Measurements from ENCODE around the gene MEPE. TPM values are rescaled to one million over a fixed set of nuclear protein-coding genes. Genes with fewer than 3 reads are reported as not detected.
A peak's percentile ranks its signal among the peaks of the same experiment; 100 is the strongest.

Gene MEPE, protein sequence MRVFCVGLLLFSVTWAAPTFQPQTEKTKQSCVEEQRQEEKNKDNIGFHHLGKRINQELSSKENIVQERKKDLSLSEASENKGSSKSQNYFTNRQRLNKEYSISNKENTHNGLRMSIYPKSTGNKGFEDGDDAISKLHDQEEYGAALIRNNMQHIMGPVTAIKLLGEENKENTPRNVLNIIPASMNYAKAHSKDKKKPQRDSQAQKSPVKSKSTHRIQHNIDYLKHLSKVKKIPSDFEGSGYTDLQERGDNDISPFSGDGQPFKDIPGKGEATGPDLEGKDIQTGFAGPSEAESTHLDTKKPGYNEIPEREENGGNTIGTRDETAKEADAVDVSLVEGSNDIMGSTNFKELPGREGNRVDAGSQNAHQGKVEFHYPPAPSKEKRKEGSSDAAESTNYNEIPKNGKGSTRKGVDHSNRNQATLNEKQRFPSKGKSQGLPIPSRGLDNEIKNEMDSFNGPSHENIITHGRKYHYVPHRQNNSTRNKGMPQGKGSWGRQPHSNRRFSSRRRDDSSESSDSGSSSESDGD
- total RNA-seq (1 to 10 TPM in 1 of 2 donors, under 1 TPM in 1; 0.06 to 1.4 TPM), polyA plus RNA-seq (ENCODE audit: insufficient read length in 2 of 2) (under 1 TPM in 1 of 2 donors, not detected in 1; 0.21 TPM)
- long read RNA-seq, donor 1, result 0 reads
- long read RNA-seq, donor 2, result 0 reads
- long read RNA-seq, donor 3, result 0 reads
- long read RNA-seq, donor 4, result 0 reads

DNA sequence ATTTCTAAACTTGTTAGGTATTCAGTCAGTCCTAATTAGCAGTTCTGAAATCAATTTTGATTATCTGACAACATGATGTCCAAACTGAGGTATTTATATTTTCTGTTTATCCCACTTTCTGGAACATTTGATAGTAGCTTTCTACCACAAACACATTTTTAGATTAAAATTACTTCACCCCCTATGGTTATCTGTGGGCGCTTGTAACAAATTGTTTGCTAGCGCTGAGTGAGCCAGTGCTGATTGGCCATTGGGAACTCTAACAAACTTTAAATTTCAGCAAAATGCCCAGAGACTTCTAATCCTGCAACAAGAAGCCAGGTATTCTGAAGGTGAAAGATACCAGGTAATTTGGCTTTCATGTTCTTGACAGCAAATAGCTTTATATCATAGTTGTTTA lies at the start of gene MEPE:
Gene MEPE (plus strand): TSS at position 301 of the 400 bp plus-strand sequence. CDS start 1,746 bp downstream, outside the sequence.
- Histone ChIP-seq H3K27ac (ENCODE audit: low read depth, low read length) (no peak within 1 kb of the TSS), H3K27me3 (ENCODE audit: control insufficient read depth, insufficient read depth, low read length) (no peaks in the 10 kb centered on the region), H3K9me3 (ENCODE audit: control insufficient read depth, insufficient read depth, low read length) (no peaks in the 10 kb centered on the region), H3K36me3 (ENCODE audit: control insufficient read depth, insufficient read depth, low read length) (no peaks in the 10 kb centered on the region), H3K4me3 (ENCODE audit: low read depth, low read length) (no peak within 1 kb of the TSS), H3K4me1 (ENCODE audit: control insufficient read depth, insufficient read depth, low read length) (no peaks in the 10 kb centered on the region)
- WGBS (ENCODE audit: insufficient coverage), result no CpG with 5 or more reads among the region's 2 CpGs
- DNase-seq (ENCODE audit: low read depth in 4 of 6, low spot score in 6 of 6), result no peak

GRCh38 chr4:87783781-87784180 lies 49.0 kb upstream of the MEPE start:
- no peak for DNase-seq (ENCODE audit: low read depth in 4 of 6, low spot score in 6 of 6)
- H3K9me3 ChIP-seq (ENCODE audit: control insufficient read depth, insufficient read depth, low read length), result no peaks in the 10 kb centered on the region
- H3K4me1 ChIP-seq (ENCODE audit: control insufficient read depth, insufficient read depth, low read length), result no peaks in the 10 kb centered on the region
- no peaks in the 10 kb centered on the region for H3K27me3 ChIP-seq (ENCODE audit: control insufficient read depth, insufficient read depth, low read length)
- WGBS (ENCODE audit: insufficient coverage), result no CpG with 5 or more reads among the region's 2 CpGs
- H3K4me3 ChIP-seq (ENCODE audit: low read depth, low read length), result no peak overlapping the region
- H3K36me3 ChIP-seq (ENCODE audit: control insufficient read depth, insufficient read depth, low read length), result no peaks in the 10 kb centered on the region
- H3K27ac ChIP-seq (ENCODE audit: low read depth, low read length), result no peak overlapping the region

- WGBS (ENCODE audit: insufficient coverage), result 92% methylated on average over 13 of the region's 15 CpGs
- Histone ChIP-seq H3K4me1 (ENCODE audit: control insufficient read depth, insufficient read depth, low read length) (no peaks in the 10 kb centered on the region), H3K9me3 (ENCODE audit: control insufficient read depth, insufficient read depth, low read length) (no peaks in the 10 kb centered on the region), H3K27ac (ENCODE audit: low read depth, low read length) (no peak overlapping the region), H3K4me3 (ENCODE audit: low read depth, low read length) (no peak overlapping the region), H3K36me3 (ENCODE audit: control insufficient read depth, insufficient read depth, low read length) (no peaks in the 10 kb centered on the region), H3K27me3 (ENCODE audit: control insufficient read depth, insufficient read depth, low read length) (no peaks in the 10 kb centered on the region)
- peak in 1 of 6 donors; percentile 21 for DNase-seq (ENCODE audit: low read depth in 4 of 6, low spot score in 6 of 6)
Measured at GRCh38 chr4:87785731-87786509, 46.8 kb upstream of the MEPE start.

DNA sequence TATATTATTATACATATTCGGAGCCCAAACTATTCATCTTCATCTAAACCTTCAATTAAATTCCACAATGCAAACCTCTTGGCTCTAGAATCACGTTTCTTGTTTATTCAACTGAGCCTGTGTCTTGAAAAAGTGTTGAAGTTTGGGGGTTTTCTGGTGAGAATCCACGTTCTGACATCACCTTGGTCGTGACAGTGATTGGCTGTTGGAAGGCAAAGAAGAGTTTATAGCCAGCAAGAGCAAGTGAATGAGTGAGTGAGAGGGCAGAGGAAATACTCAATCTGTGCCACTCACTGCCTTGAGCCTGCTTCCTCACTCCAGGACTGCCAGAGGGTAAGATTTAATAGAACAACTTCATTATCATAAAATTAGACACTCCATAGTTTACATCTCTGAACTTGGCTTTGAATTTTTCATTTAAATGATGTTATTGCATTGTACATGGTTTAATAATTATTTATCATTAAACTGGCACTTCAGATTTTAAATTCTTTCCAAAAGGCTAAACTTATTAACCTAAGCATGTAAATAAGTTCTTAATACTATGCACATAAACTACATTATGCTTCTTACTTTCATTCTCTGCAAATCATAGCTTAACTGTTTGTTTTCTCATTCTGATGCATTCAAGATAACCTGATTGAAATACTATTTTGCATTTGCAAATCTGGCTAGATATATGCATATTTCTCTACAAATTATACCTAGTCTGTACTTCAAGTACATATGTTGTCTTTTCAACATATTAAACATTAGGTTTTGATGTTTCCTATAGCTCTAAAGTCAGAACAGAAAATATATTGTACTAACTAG lies 33.3 kb upstream of the MEPE start, which contains the start of gene IBSP:
Gene IBSP (plus strand): TSS at position 254 of the 813 bp plus-strand sequence. CDS start 2,808 bp downstream, outside the sequence.
- Histone ChIP-seq H3K27me3 (ENCODE audit: control insufficient read depth, insufficient read depth, low read length) (no peaks in the 10 kb centered on the region), H3K4me3 (ENCODE audit: low read depth, low read length) (no peak within 1 kb of the TSS), H3K9me3 (ENCODE audit: control insufficient read depth, insufficient read depth, low read length) (no peaks in the 10 kb centered on the region), H3K27ac (ENCODE audit: low read depth, low read length) (no peak within 1 kb of the TSS), H3K36me3 (ENCODE audit: control insufficient read depth, insufficient read depth, low read length) (no peaks in the 10 kb centered on the region), H3K4me1 (ENCODE audit: control insufficient read depth, insufficient read depth, low read length) (no peaks in the 10 kb centered on the region)
- WGBS (ENCODE audit: insufficient coverage), result 59% methylated on average over 2 of the region's 4 CpGs
- DNase-seq (ENCODE audit: low read depth in 4 of 6, low spot score in 6 of 6), result peak in 1 of 6 donors; percentile 72

- Histone ChIP-seq H3K4me1 (ENCODE audit: control insufficient read depth, insufficient read depth, low read length) (no peaks in the 10 kb centered on the region), H3K36me3 (ENCODE audit: control insufficient read depth, insufficient read depth, low read length) (no peaks in the 10 kb centered on the region), H3K27me3 (ENCODE audit: control insufficient read depth, insufficient read depth, low read length) (no peaks in the 10 kb centered on the region), H3K4me3 (ENCODE audit: low read depth, low read length) (no peak overlapping the region), H3K27ac (ENCODE audit: low read depth, low read length) (no peak overlapping the region), H3K9me3 (ENCODE audit: control insufficient read depth, insufficient read depth, low read length) (no peaks in the 10 kb centered on the region)
- DNase-seq (ENCODE audit: low read depth in 4 of 6, low spot score in 6 of 6), result no peak
Measured at GRCh38 chr4:87802858-87803257, 29.9 kb upstream of the MEPE start.

GRCh38 chr4:87803421-87803820 lies 29.3 kb upstream of the MEPE start:
- Histone ChIP-seq H3K27ac (ENCODE audit: low read depth, low read length) (no peak overlapping the region), H3K4me1 (ENCODE audit: control insufficient read depth, insufficient read depth, low read length) (no peaks in the 10 kb centered on the region), H3K9me3 (ENCODE audit: control insufficient read depth, insufficient read depth, low read length) (no peaks in the 10 kb centered on the region), H3K36me3 (ENCODE audit: control insufficient read depth, insufficient read depth, low read length) (no peaks in the 10 kb centered on the region), H3K27me3 (ENCODE audit: control insufficient read depth, insufficient read depth, low read length) (no peaks in the 10 kb centered on the region), H3K4me3 (ENCODE audit: low read depth, low read length) (no peak overlapping the region)
- DNase-seq (ENCODE audit: low read depth in 4 of 6, low spot score in 6 of 6), result no peak
- no CpG with 5 or more reads among the region's 2 CpGs for WGBS (ENCODE audit: insufficient coverage)

GRCh38 chr4:87804871-87805270 lies 27.9 kb upstream of the MEPE start:
- WGBS (ENCODE audit: insufficient coverage), result 100% methylated on average over 1 of the region's 2 CpGs
- DNase-seq (ENCODE audit: low read depth in 4 of 6, low spot score in 6 of 6), result no peak
- Histone ChIP-seq H3K9me3 (ENCODE audit: control insufficient read depth, insufficient read depth, low read length) (no peaks in the 10 kb centered on the region), H3K4me3 (ENCODE audit: low read depth, low read length) (no peak overlapping the region), H3K36me3 (ENCODE audit: control insufficient read depth, insufficient read depth, low read length) (no peaks in the 10 kb centered on the region), H3K27me3 (ENCODE audit: control insufficient read depth, insufficient read depth, low read length) (no peaks in the 10 kb centered on the region), H3K4me1 (ENCODE audit: control insufficient read depth, insufficient read depth, low read length) (no peaks in the 10 kb centered on the region), H3K27ac (ENCODE audit: low read depth, low read length) (no peak overlapping the region)

GRCh38 chr4:87805971-87806370 lies 26.8 kb upstream of the MEPE start:
- H3K27ac ChIP-seq (ENCODE audit: low read depth, low read length), result no peak overlapping the region
- no peaks in the 10 kb centered on the region for H3K36me3 ChIP-seq (ENCODE audit: control insufficient read depth, insufficient read depth, low read length)
- no peaks in the 10 kb centered on the region for H3K9me3 ChIP-seq (ENCODE audit: control insufficient read depth, insufficient read depth, low read length)
- no peaks in the 10 kb centered on the region for H3K27me3 ChIP-seq (ENCODE audit: control insufficient read depth, insufficient read depth, low read length)
- H3K4me1 ChIP-seq (ENCODE audit: control insufficient read depth, insufficient read depth, low read length), result no peaks in the 10 kb centered on the region
- 100% methylated on average over 1 of the region's 2 CpGs for WGBS (ENCODE audit: insufficient coverage)
- no peak overlapping the region for H3K4me3 ChIP-seq (ENCODE audit: low read depth, low read length)
- no peak for DNase-seq (ENCODE audit: low read depth in 4 of 6, low spot score in 6 of 6)

DNA sequence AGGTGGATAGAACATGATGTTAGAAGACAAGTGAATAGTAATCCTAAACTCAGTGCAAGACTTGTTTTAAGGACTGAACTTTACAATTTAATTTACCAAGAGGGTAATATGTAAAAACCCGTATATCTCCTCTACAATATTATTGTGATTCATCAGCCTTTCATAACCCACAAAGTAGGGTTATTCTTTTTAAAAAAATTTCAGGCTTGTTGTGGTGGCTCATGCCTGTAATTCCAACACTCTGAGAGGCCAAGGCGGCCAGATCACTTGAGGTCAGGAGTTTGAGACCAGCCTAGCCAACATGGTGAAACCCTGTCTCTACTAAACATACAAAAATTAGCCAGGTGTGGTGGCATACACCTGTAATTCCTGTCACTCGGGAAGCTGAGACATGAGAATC lies 26.2 kb upstream of the MEPE start:
- no peaks in the 10 kb centered on the region for H3K4me1 ChIP-seq (ENCODE audit: control insufficient read depth, insufficient read depth, low read length)
- no peaks in the 10 kb centered on the region for H3K36me3 ChIP-seq (ENCODE audit: control insufficient read depth, insufficient read depth, low read length)
- no peak overlapping the region for H3K27ac ChIP-seq (ENCODE audit: low read depth, low read length)
- 100% methylated on average over 1 of the region's 3 CpGs for WGBS (ENCODE audit: insufficient coverage)
- H3K4me3 ChIP-seq (ENCODE audit: low read depth, low read length), result no peak overlapping the region
- no peaks in the 10 kb centered on the region for H3K27me3 ChIP-seq (ENCODE audit: control insufficient read depth, insufficient read depth, low read length)
- H3K9me3 ChIP-seq (ENCODE audit: control insufficient read depth, insufficient read depth, low read length), result no peaks in the 10 kb centered on the region
- DNase-seq (ENCODE audit: low read depth in 4 of 6, low spot score in 6 of 6), result no peak
